ENCODE results near the gene ATP10B. TPM values are rescaled to one million over a fixed set of nuclear protein-coding genes. Genes with fewer than 3 reads are reported as not detected.

The ATP10B gene
- total and polyA plus RNA-seq, 2 of the 8 experiments (the other 6 are each of a cell fraction or from before 2014, with no cell fraction given), result 0.06 to 0.11 TPM

- no peak overlapping the region for H2BK5ac ChIP-seq (ENCODE audit: low read depth, low read length)
- no peak overlapping the region for H3K4ac ChIP-seq (replicated peaks; ENCODE audit: insufficient read length, low read depth, low read length)
- H3K56ac ChIP-seq (replicated peaks; ENCODE audit: insufficient read length, low read depth, low read length), result no peak overlapping the region
- H3K4me1 ChIP-seq (replicated peaks in 1 of 4; ENCODE audit: control insufficient read depth in 3 of 4, insufficient read depth in 4 of 4, low read length in 3 of 4), result no peaks in the 10 kb centered on the region
- H3K27me3 ChIP-seq (replicated peaks in 1 of 4; ENCODE audit: control insufficient read depth in 3 of 4, extremely low read depth in 1 of 4, insufficient read depth in 3 of 4, low read length in 3 of 4), result no peaks in the 10 kb centered on the region
- H2BK20ac ChIP-seq (ENCODE audit: low read length), result no peak overlapping the region
- H3K27ac ChIP-seq (ENCODE audit: low read depth, low read length), result no peak overlapping the region
- no peak overlapping the region for H3K18ac ChIP-seq (ENCODE audit: extremely low read depth, low read length)
- ChIA-PET CTCF (ENCODE audit: partially characterized antibody) (interaction anchor here (1.4 kb wide), 1 partner anchor 98 kb away, joined by 3 read pairs; no protein-coding TSS in a partner anchor), POLR2A (ENCODE audit: partially characterized antibody) (interaction anchor here (0.7 kb wide), 1 partner anchor 68 kb away, joined by 3 read pairs; no protein-coding TSS in a partner anchor)
- H2AK5ac ChIP-seq (ENCODE audit: low read depth, low read length), result no peak overlapping the region
- DNase-seq (ENCODE audit: low read depth in 1 of 2, low spot score in 2 of 2), result no peak
- no peaks in the 10 kb centered on the region for H4K20me1 ChIP-seq (replicated peaks in 1 of 2; ENCODE audit: control insufficient read depth in 1 of 2, insufficient read depth in 2 of 2, low read length in 2 of 2)
- H4K91ac ChIP-seq (replicated peaks; ENCODE audit: insufficient read length, low read length), result no peak overlapping the region
- H4K5ac ChIP-seq (ENCODE audit: insufficient read length, low read depth, low read length), result no peak overlapping the region
- no peak overlapping the region for H3K4me2 ChIP-seq (ENCODE audit: insufficient read depth in 1 of 2, low read depth in 2 of 2, low read length in 2 of 2)
- H3K79me2 ChIP-seq (ENCODE audit: control insufficient read depth in 1 of 2, insufficient read depth in 2 of 2, low read length in 2 of 2), result no peaks in the 10 kb centered on the region
- no peak overlapping the region for H2BK12ac ChIP-seq (ENCODE audit: low read depth, low read length)
- H3K9me3 ChIP-seq (ENCODE audit: insufficient read depth in 2 of 2, low read depth in 1 of 2, low read length in 1 of 2), result no peaks in the 10 kb centered on the region
- no peak overlapping the region for H3K23ac ChIP-seq (ENCODE audit: insufficient read length)
- no peak overlapping the region for H3K14ac ChIP-seq (ENCODE audit: insufficient read length)
- H3K79me1 ChIP-seq (ENCODE audit: low read depth, low read length), result no peaks in the 10 kb centered on the region
- TF ChIP-seq TEAD4 (IDR thresholded peaks at IDR 0.05; ENCODE audit: low read depth, low read length), result no peak
- no peak for TF ChIP-seq FOSL1 (IDR thresholded peaks at IDR 0.05; ENCODE audit: insufficient read depth, low read depth, low read length)
- TF ChIP-seq MAX (IDR thresholded peaks at IDR 0.05), result no peak
- no peak for TF ChIP-seq SUZ12 (IDR thresholded peaks at IDR 0.05; ENCODE audit: low read length)
- H3K9ac ChIP-seq (replicated peaks in 1 of 4; ENCODE audit: extremely low read depth in 1 of 4, low read depth in 3 of 4, low read length in 3 of 4), result no peak overlapping the region
- no peak for FAIRE-seq
- no peaks in the 10 kb centered on the region for H3K36me3 ChIP-seq (ENCODE audit: control insufficient read depth in 2 of 4, insufficient read depth in 4 of 4, low read length in 3 of 4)
- H3K23me2 ChIP-seq (ENCODE audit: low read depth, low read length), result no peaks in the 10 kb centered on the region
- H2AFZ ChIP-seq (ENCODE audit: low read length), result no peak overlapping the region
- H2BK120ac ChIP-seq (replicated peaks; ENCODE audit: low read depth, low read length), result no peak overlapping the region
- H2BK15ac ChIP-seq (ENCODE audit: low read length), result no peak overlapping the region
- no peak overlapping the region for H4K8ac ChIP-seq (ENCODE audit: extremely low read depth, insufficient read depth, low read length)
- H3K4me3 ChIP-seq (ENCODE audit: extremely low read depth in 1 of 4, insufficient read depth in 2 of 4, low read depth in 3 of 4, low read length in 4 of 4), result no peak overlapping the region
These were observed 301.9 kb downstream of the ATP10B start for GRCh38 chr5:160550075-160550474.

Data from H1 (cell line).